GM12878 (cell line): ENCODE results near the gene CHTOP. TPM values are rescaled to one million over a fixed set of nuclear protein-coding genes. Genes with fewer than 3 reads are reported as not detected.
A peak's percentile ranks its signal among the peaks of the same experiment; 100 is the strongest.

Experiments used
- ATAC-seq: fragments of 200-7000 bp; cut with Tn5 transposase; 3 replicates; pipeline ENCODE4 v1.9.1; 2020; ENCODE audit warnings: mild to moderate bottlenecking, moderate library complexity
- BruUV-seq: library from RNA; stranded (reverse); fragments of 400-500 nt; replicated peaks from 2 replicates; lab custom pipeline; 2021; lab: Mats Ljungman, UMichigan
- CTCF ChIA-PET: fragments of 300-600 bp; sonication (Branson Sonifier 250); formaldehyde crosslinking; extraction: SDS; loops from one replicate; lab custom pipeline; 2021; ENCODE audit warnings: inconsistent platforms; lab: Yijun Ruan, JAX
- POLR2A ChIA-PET: fragments of 350-600 bp; formaldehyde crosslinking; extraction: SDS; loops from one replicate; lab custom pipeline; 2021; ENCODE audit warnings: inconsistent platforms; lab: Charles Lee
- RAD21 ChIA-PET: fragments of 300-600 bp; sonication (Branson Sonifier 250); formaldehyde crosslinking; loops from one replicate; lab custom pipeline; 2023; ENCODE audit warnings: antibody characterized with exemption; ENCODE audit not compliant: unreplicated experiment; lab: Charles Lee
- SMC1A ChIA-PET: fragments of 300-600 bp; sonication (Branson Sonifier 250); formaldehyde crosslinking; loops from one replicate; lab custom pipeline; 2023; ENCODE audit not compliant: unreplicated experiment, uncharacterized antibody; lab: Charles Lee
- DNase-seq: peaks from one replicate; pipeline ENCODE4 v3.0.0-alpha.2; 2011; ENCODE audit warnings: low read depth, low spot score
- FAIRE-seq: peaks from 3 replicates; lab custom pipeline; 2011; peaks lifted over from hg19 to GRCh38; lab: Jason Lieb, UNC
- H2AFZ ChIP-seq: 2 replicates; pipeline ENCODE4 v1.6.0; 2011; ENCODE audit warnings: low read depth, low read length, control low read depth; ENCODE audit not compliant: control insufficient read depth
- H3K27ac ChIP-seq: 2 replicates; pipeline ENCODE4 v1.5.1; 2011; ENCODE audit warnings: control low read depth; ENCODE audit not compliant: control insufficient read depth, insufficient read depth
- H3K27me3 ChIP-seq, 2 experiments: replicated peaks in 1 of 2; 2 replicates each; pipeline versions ENCODE4 v1.6.0 to v1.6.1; 2011; ENCODE audit warnings: low read length in 1 of 2; ENCODE audit not compliant: control insufficient read depth in 2 of 2, insufficient read depth in 2 of 2
- H3K36me3 ChIP-seq, 2 experiments: 2 replicates each; pipeline ENCODE4 v1.5.1; 2011; ENCODE audit warnings: low read length in 1 of 2; ENCODE audit not compliant: control insufficient read depth in 2 of 2, insufficient read depth in 2 of 2
- H3K4me1 ChIP-seq: 2 replicates; pipeline ENCODE4 v1.6.1; 2011; ENCODE audit warnings: mild to moderate bottlenecking, low read length, moderate library complexity, mixed read lengths; ENCODE audit not compliant: control insufficient read depth, insufficient read depth
- H3K4me2 ChIP-seq: 2 replicates; pipeline ENCODE4 v1.6.0; 2011; ENCODE audit warnings: control low read depth; ENCODE audit not compliant: control insufficient read depth, insufficient read depth
- H3K4me3 ChIP-seq: fragments of 200-600 bp; sonication (generic); 2 replicates; pipeline ENCODE4 v1.5.1; 2016
- H3K79me2 ChIP-seq: 2 replicates; pipeline ENCODE4 v1.6.0; 2011; ENCODE audit warnings: low read length; ENCODE audit not compliant: control insufficient read depth, insufficient read depth
- H3K9ac ChIP-seq: 2 replicates; pipeline ENCODE4 v1.8.0; 2011; ENCODE audit warnings: low read length, control low read depth, mixed read lengths; ENCODE audit not compliant: control insufficient read depth, insufficient read depth
- H3K9me3 ChIP-seq: replicated peaks from 3 replicates; pipeline ENCODE4 v1.5.1; 2011; ENCODE audit warnings: mild to moderate bottlenecking, low read length; ENCODE audit not compliant: control insufficient read depth, insufficient read depth
- H4K20me1 ChIP-seq: 2 replicates; pipeline ENCODE4 v1.6.0; 2011; ENCODE audit not compliant: control insufficient read depth, insufficient read depth
- BCLAF1 ChIP-seq: fragments of 450-650 bp; IDR thresholded peaks from 2 replicates; pipeline ENCODE4 v1.6.1; 2017; ENCODE audit warnings: antibody characterized with exemption, mild to moderate bottlenecking, moderate library complexity
- CBX5 ChIP-seq: sonication (generic); IDR thresholded peaks from 2 replicates; pipeline ENCODE4 v1.6.1; 2016; ENCODE audit warnings: low read depth, moderate library complexity, mild to moderate bottlenecking, inconsistent platforms
- EGR1 ChIP-seq, 2 experiments: IDR thresholded peaks; 1 replicate in 1 of 2; 2 replicates in 1 of 2; pipeline ENCODE4 v1.6.1; 2011 to 2012; ENCODE audit warnings: low read depth in 2 of 2, low read length in 2 of 2, borderline replicate concordance in 1 of 2, mild to moderate bottlenecking in 1 of 2, moderate library complexity in 1 of 2
- ESRRA ChIP-seq: IDR thresholded peaks from 2 replicates; pipeline ENCODE4 v1.6.1; 2012; ENCODE audit warnings: mild to moderate bottlenecking, low read length, improper control_type of control experiment
- HDAC2 ChIP-seq: fragments of 200-600 bp; sonication (generic); IDR thresholded peaks from 2 replicates; pipeline ENCODE4 v1.6.1; 2017
- HDAC6 ChIP-seq: fragments of 200-600 bp; sonication (generic); IDR thresholded peaks from one replicate; pipeline ENCODE4 v1.8.0; 2017; ENCODE audit warnings: antibody characterized with exemption; ENCODE audit not compliant: unreplicated experiment
- KAT2A ChIP-seq: conservative IDR thresholded peaks from 2 replicates; pipeline ENCODE4 v1.6.1; 2011; ENCODE audit warnings: low read depth, low read length; ENCODE audit not compliant: control insufficient read depth
- MAX ChIP-seq: IDR thresholded peaks from 2 replicates; pipeline ENCODE4 v1.6.1; 2012; ENCODE audit warnings: low read depth, low read length, improper control_type of control experiment
- MXI1 ChIP-seq: fragments of 150-350 bp; IDR thresholded peaks from 2 replicates; pipeline ENCODE4 v1.6.1; 2011; ENCODE audit warnings: low read depth, mild to moderate bottlenecking, inconsistent platforms, low read length, improper control_type of control experiment
- RAD51 ChIP-seq: fragments of 450-650 bp; IDR thresholded peaks from 2 replicates; pipeline ENCODE4 v1.6.1; 2016; ENCODE audit warnings: moderate library complexity, mild to moderate bottlenecking, inconsistent platforms
- RELA ChIP-seq: fragments of 450-650 bp; IDR thresholded peaks from 2 replicates; pipeline ENCODE4 v1.8.0; 2014; ENCODE audit warnings: borderline replicate concordance; ENCODE audit not compliant: partially characterized antibody
- SIN3A ChIP-seq: IDR thresholded peaks from 2 replicates; pipeline ENCODE4 v1.6.1; 2012; ENCODE audit warnings: low read depth, low read length, improper control_type of control experiment
- SP1 ChIP-seq: IDR thresholded peaks from one replicate; pipeline ENCODE4 v1.6.1; 2011; ENCODE audit warnings: low read depth, low read length
- ZBTB4 ChIP-seq: fragments of 450-650 bp; formaldehyde crosslinking; IDR thresholded peaks from 2 replicates; pipeline ENCODE4 v1.4.0; 2022; ENCODE audit warnings: mild to moderate bottlenecking, moderate library complexity
- ZNF622 ChIP-seq: fragments of 450-650 bp; IDR thresholded peaks from 2 replicates; pipeline ENCODE4 v1.6.1; 2017; ENCODE audit warnings: mild to moderate bottlenecking, inconsistent platforms
- WGBS: methylation state at CpG from one replicate; pipeline ENCODE4 v1.1.6; 2016; ENCODE audit warnings: low lambda C conversion rate; ENCODE audit not compliant: insufficient replicate concordance, insufficient coverage; ENCODE audit errors: missing lambda C conversion rate; 5-methylcytosine and 5-hydroxymethylcytosine counted together
- in situ Hi-C: fragments of 300-500 bp; cut with MboI; formaldehyde crosslinking; loops from 9 replicates; pipeline ENCODE4 v1.14.3; 2018; ENCODE audit warnings: mixed read lengths
- intact Hi-C: fragments of 100-400 bp; cut with micrococcal nuclease; formaldehyde crosslinking; loops from one replicate; pipeline ENCODE4 v1.14.2; 2022; ENCODE audit not compliant: unreplicated experiment
- polyA plus RNA-seq, 11 experiments: library from polyadenylated mRNA; depleted of rRNA in 4 of 11; unstranded in 6 of 11; stranded (reverse) in 5 of 11; fragments of >200 nt; fragmentation: Nextera tagmentation in 4 of 11; fragmentation: Illumina TruSeq in 1 of 11; extraction: Ambion mirVana in 4 of 11; extraction: Trizol in 1 of 11; gene quantifications; 1 replicate in 1 of 11; 2 replicates in 10 of 11; pipeline versions ENCODE4 v1.2.1 to v1.2.3, GENCODE V29; 2011 to 2016; ENCODE audit warnings: inconsistent platforms in 2 of 11, missing spikeins in 2 of 11, low read depth in 1 of 11
- total RNA-seq, 4 experiments: library from RNA; depleted of rRNA in 3 of 4; stranded (reverse); fragments of >200 nt in 3 of 4; fragmentation: Illumina TruSeq in 1 of 4; extraction: Trizol in 1 of 4; gene quantifications; 2 replicates each; pipeline versions ENCODE4 v1.2.1 to v1.2.3, GENCODE V29; 2013 to 2021

CHTOP gene
- total and polyA plus RNA-seq, 10 of the 15 experiments (the other 5 are each of a cell fraction or from before 2014, with no cell fraction given): 8.4 to 93.8 (median 52.3) TPM

- FAIRE-seq (no peak), DNase-seq (no peak), ATAC-seq (no peak)
- TSS peak; percentile 52 for BruUV-seq
- no peak overlapping the region for H3K4me2 ChIP-seq
- H3K27me3 ChIP-seq: no peaks in the 10 kb centered on the region
- H3K4me3 ChIP-seq: no peak overlapping the region
- intact Hi-C loops: no loop called here
- H3K36me3 ChIP-seq: peaks cover 0 to 6% of the 10 kb centered on the region in 2 experiments; a peak in 2 of 4 replicates
- ChIA-PET RAD21 (interaction anchor here (1.5 kb wide), 1 partner anchor 59 kb away, joined by 7 read pairs; no protein-coding TSS in a partner anchor), POLR2A (interaction anchor here (0.6 kb wide), 1 partner anchor 250 kb away, joined by 3 read pairs; no protein-coding TSS in a partner anchor), SMC1A (interaction anchor here (1.0 kb wide), 1 partner anchor 31 kb away, joined by 3 read pairs; no protein-coding TSS in a partner anchor), CTCF (interaction anchor here (0.6 to 5.2 kb wide), 4 partner anchors 15 to 121 kb away, joined by 3 to 66 read pairs (median 8); partner anchors contain the start of genes S100A14 and S100A16)
- peaks cover 14% of the 10 kb centered on the region for H3K4me1 ChIP-seq
- in situ Hi-C loops: no loop called here
- no peak overlapping the region for H2AFZ ChIP-seq
- H3K27ac ChIP-seq: no peak overlapping the region
- 71% methylated on average over 7 of the region's 10 CpGs for WGBS
- no peak overlapping the region for H3K9ac ChIP-seq
- no peaks in the 10 kb centered on the region for H4K20me1 ChIP-seq
- peaks cover 23% of the 10 kb centered on the region for H3K79me2 ChIP-seq
- H3K9me3 ChIP-seq: no peaks in the 10 kb centered on the region
- no peak for TF ChIP-seq MXI1
- TF ChIP-seq ESRRA: no peak
- TF ChIP-seq BCLAF1: no peak
- TF ChIP-seq SP1: no peak
- TF ChIP-seq ZNF622: no peak
- TF ChIP-seq HDAC2: no peak
- no peak for TF ChIP-seq SIN3A
- TF ChIP-seq RELA: no peak
- no peak for TF ChIP-seq MAX
- no peak for TF ChIP-seq EGR1 (IDR thresholded peaks at IDR 0.05; ENCODE audit: borderline replicate concordance in 1 of 2, low read depth in 2 of 2, low read length in 2 of 2)
- no peak for TF ChIP-seq KAT2A
- no peak for TF ChIP-seq RAD51
- no peak for TF ChIP-seq ZBTB4 (CRISPR knock-in tag)
- no peak for TF ChIP-seq CBX5
- TF ChIP-seq HDAC6: no peak
Observed at GRCh38 chr1:153631047-153632022, 2.5 kb upstream of the CHTOP start.
